ENCODE results near the gene PDE5A.

PDE5A gene

DNA sequence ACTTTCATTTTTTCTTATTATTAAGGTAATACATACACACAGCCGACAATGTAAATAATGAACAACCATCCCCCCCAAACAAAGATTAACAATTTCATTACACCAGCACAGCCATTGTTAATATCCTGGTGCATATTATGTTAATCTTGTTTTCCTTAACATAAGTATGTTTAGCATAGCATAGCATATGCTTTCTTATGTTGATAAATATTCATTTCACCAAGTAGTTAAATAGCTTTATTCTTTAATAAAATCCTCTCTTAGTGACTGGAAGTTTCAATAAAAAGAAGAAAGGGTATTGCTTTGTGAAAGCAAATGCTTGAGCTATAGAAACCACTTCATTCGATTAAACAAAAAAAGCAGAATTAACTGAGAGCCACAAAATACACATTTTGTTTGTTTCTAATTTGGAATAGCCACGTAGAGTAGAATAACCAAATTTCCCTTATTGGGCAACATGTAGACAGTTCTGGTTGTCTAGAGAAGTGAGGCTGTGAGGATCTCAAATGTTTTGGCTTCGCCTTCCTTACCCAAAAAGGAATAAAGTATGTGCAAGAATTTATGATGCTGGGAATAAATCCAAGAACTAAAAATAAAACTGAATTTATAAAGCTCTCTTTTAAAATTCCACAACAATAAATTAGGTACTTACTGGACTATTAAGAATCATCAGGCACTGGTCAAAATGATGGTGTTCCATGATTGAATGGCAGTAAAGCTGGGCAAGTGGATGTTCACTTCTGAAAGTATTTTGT lies 118.0 kb downstream of the PDE5A start:
- TF ChIP-seq, protein P1, sequence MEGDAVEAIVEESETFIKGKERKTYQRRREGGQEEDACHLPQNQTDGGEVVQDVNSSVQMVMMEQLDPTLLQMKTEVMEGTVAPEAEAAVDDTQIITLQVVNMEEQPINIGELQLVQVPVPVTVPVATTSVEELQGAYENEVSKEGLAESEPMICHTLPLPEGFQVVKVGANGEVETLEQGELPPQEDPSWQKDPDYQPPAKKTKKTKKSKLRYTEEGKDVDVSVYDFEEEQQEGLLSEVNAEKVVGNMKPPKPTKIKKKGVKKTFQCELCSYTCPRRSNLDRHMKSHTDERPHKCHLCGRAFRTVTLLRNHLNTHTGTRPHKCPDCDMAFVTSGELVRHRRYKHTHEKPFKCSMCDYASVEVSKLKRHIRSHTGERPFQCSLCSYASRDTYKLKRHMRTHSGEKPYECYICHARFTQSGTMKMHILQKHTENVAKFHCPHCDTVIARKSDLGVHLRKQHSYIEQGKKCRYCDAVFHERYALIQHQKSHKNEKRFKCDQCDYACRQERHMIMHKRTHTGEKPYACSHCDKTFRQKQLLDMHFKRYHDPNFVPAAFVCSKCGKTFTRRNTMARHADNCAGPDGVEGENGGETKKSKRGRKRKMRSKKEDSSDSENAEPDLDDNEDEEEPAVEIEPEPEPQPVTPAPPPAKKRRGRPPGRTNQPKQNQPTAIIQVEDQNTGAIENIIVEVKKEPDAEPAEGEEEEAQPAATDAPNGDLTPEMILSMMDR (IDR thresholded peaks at IDR 0.05; ENCODE audit: low read depth, low read length), result no peak

DNA sequence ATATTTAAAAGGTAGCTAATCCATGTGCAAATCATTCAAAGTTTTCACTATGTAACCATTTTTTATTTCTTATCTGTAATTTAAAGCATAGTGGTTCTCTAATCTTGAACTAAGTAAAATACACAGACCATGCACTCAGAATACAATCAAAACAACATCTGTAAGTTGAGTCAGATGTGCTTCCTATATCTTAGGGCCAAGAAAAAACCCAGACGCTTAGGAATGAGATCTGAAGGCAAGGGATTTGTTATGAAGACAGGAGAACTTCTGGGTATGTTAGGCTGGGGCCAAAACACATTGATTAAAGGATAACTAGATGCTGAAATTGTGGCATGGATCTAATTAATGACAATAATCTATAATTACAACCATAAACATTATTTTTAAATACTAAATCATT lies 120.3 kb downstream of the PDE5A start:
- TF ChIP-seq, protein P1 (IDR thresholded peaks at IDR 0.05; ENCODE audit: low read depth, low read length), result no peak

More for the DNA sequence above, 118.0 kb downstream of the PDE5A start:
- H3K4me3 ChIP-seq (ENCODE audit: low read depth, low read length), result no peak overlapping the region

DNA sequence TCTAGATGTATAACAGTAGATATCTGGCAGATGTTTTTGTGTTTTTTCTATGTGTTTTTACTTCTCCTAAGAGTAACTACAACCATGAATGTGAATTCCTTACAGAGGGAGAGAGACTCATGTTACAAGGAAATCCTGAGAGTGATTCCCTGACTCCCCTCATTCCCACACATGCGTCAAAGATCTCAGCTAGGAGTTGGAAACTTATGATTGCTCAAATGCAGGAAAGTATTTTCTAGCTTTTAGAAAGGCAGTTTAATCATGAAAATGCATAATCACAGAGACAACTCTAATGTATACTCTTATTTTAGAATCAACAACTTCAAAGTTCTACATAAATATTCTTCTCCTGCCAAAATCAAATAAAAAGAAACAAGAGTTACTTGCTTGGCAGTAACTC lies 121.8 kb downstream of the PDE5A start:
- no peak overlapping the region for H3K4me3 ChIP-seq (ENCODE audit: low read depth, low read length)
- TF ChIP-seq, protein P1 (IDR thresholded peaks at IDR 0.05; ENCODE audit: low read depth, low read length), result no peak

More for the DNA sequence above, 120.3 kb downstream of the PDE5A start:
- no peak overlapping the region for H3K4me3 ChIP-seq (ENCODE audit: low read depth, low read length)

DNA sequence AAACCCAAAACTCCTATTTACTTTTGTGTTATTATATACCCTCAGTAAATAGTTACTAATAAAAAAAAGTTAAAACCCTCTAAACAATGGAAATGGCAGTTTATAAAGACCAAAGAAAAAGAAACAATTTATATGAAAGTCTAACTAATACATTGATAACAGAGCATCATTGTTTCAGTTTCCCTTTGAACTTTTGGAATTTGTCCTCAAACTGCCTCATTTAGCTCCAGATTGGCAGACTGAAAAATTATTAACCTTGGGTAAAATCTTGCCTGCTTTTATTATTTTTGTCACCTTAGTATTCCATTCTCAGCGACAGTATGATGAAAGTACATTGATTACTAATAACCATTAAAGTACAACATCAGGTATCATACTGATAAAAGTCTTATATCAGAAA lies 124.0 kb downstream of the PDE5A start:
- TF ChIP-seq, protein P1 (IDR thresholded peaks at IDR 0.05; ENCODE audit: low read depth, low read length), result no peak
- H3K4me3 ChIP-seq (ENCODE audit: low read depth, low read length), result no peak overlapping the region

DNA sequence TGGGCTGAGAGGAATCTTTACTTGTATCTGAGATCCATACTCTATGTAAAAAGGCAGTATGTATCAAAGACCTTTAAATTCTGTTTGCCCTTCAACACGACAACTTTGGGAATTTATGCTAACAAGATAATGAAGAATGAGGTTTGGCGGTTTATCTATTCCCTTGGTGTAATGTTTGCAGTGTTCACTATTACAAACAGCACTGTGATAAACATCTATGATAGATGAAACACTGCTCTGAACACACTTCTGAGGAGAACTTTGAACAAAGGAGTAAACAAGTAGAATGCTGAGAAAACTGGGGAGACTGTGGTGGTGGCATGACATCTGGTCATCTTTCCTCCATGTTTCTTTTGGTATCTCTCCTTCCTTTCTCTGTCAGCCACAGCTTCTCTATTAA lies 126.9 kb downstream of the PDE5A start:
- H3K4me3 ChIP-seq (ENCODE audit: low read depth, low read length), result no peak overlapping the region
- TF ChIP-seq, protein P1 (IDR thresholded peaks at IDR 0.05; ENCODE audit: low read depth, low read length), result no peak

DNA sequence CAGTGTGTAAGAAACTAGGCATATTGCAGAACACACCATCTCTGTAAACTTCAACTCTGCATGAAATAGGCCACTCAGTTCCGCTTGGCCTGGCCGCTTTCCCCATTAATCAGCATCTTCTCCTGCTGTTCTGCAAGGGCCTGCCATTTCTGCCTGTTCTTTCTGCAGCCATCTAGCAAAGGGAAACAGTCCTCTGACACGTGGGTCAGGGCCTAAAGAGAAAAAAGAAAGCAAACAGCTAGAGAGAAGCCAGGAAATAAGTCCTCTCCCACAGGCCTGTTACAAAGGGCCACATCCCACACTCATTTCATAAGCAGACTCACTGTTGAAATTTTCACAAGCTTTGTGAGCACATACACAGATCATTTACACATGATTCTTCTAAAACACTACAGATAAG lies 130.1 kb downstream of the PDE5A start:
- TF ChIP-seq, protein P1 (IDR thresholded peaks at IDR 0.05; ENCODE audit: low read depth, low read length), result no peak

DNA sequence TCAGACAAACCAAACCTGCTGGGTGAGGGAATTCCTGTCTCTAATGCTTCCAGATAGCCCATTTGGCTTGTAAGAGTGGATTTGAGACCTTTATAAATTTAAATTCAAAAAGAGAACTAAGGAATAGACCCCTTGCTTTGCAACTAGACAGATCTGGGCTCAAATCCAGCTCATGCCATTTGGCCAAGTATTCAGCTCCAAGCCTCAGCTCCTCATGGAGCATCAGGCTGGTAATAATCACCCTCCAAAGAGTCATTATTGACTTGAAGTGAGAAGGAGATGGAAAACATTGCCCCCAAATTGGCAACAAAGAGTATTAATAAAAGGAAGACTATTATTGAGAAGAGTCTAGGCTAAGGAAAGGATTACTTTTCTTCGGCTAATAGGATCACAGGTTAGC lies 134.7 kb downstream of the PDE5A start:
- TF ChIP-seq, protein P1 (IDR thresholded peaks at IDR 0.05; ENCODE audit: low read depth, low read length), result no peak
- no peak overlapping the region for H3K4me3 ChIP-seq (ENCODE audit: low read depth, low read length)

More for the DNA sequence above, 130.1 kb downstream of the PDE5A start:
- no peak overlapping the region for H3K4me3 ChIP-seq (ENCODE audit: low read depth, low read length)
